ENCODE measurements around the gene HACD2.
"Not testable (repeated sequence)": the region's sequence is repeated elsewhere in the genome, so short reads cannot be mapped to it uniquely, and the experiment has no call there.

The HACD2 gene

DNA sequence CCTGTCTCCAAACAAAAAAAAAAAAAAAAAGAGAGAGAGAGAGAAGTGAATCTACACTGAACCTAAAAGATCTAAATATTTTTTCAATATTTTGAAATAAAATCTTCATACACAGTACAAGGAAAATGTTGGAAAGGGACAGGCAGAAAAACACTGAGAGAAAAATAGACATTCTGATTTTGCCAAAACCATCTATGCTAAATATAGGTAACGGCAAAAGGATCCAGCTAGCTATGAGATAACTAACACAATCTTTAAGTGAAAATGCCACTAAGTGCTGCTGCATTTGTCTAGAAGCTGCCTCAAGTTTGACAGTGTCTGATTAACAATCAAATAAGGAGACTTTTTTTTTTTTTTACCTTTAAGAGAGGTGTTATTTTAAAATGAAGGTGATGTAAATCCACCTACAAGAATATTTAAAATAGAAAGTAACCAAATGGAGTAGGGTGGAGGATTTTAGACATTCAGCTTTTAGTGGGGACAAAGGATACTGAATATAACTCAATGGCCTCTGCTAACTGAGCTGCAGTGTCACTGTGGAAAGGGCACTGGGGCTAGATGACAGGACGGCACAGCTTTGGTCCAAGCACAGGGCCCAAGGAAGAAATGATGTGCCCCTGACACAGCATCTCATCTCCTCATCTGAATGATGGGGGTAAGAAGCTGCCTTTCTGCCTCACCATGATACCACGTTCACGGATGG is 62.4 kb downstream of the HACD2 start:
- no peak for DNase-seq

DNA sequence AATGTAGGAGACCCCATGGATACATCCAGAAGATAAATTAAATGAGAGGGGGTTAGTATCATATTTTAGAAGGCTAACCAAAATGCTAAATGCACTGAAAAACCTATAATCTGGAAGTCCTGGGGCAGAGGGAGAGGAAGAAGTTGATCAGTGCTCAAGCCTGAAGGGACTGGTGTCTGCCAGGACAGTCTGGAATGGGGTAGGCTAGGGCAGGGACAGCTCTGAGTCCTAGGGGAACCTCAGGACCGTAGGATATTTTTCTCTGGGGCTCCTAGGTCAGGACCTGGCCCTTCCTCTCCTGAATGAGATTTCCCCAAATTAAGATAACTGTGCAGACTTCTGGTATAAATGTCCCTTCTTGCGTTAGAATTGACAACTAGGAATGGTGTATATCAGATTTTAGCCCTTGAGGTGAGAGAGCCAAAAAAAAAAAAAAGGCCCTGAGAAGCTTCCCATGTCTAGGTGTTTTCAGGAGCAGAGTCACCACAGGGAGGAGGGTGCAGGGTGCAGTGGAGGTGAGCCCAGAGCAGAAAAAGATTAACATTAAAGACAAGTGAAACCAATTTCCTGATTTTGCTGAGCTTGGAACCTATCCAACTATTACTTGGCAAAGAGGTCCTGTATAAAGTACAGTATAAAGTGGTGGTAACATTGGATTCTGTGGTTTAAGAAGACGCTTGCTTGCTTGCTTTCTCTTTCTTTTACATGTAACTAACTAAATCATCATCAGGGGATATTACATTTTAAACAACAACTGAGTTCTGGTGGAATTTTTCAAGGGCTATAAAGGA is 63.5 kb downstream of the HACD2 start:
- no peak for DNase-seq

DNA sequence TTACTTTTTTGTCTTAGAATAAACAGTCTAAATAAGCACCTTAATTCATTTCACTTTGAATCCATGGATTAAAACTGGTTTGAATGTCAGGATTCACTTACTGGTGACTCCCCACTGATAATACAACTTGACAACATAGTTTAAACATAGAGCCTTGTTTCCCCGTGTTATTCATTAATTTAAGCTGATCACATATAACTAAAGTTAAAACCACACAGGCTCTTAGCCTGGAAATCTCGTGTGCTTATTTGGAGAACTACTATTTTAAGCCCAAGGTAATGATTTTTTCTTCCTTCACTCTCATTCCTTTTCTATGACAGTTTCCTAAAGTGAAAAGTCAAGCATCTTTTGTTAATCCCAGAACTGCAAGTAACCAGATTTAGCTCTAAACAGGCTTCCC is 64.2 kb downstream of the HACD2 start:
- DNase-seq, result no peak

DNA sequence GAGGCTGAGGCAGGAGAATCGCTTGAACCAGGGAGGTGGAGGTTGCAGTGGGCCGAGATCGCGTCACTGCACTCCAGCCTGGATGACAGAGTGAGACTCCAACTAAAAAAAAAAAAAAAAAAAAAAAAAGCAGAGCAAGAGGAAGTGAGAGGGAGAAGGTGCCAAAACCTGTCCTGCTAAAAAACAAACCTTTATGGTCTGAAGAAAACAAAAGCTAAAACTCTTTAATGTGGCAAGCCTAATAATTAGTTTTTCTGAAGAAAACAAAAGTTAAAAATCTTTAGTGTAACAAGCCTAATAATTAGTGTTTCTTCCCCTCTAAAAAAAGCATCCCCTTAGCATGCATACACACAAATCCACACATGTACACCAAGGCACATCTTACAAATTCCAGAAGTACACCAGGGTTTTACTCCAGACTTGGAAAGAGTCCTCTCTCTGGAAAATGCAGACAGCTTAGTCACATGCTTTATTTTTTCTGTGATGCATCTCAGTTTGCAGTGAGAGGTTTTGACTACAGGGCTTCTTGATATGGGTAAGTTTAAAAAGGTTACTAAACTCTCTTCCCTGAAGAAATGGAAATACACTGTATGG is 65.9 kb downstream of the HACD2 start:
- no peak for DNase-seq

DNA sequence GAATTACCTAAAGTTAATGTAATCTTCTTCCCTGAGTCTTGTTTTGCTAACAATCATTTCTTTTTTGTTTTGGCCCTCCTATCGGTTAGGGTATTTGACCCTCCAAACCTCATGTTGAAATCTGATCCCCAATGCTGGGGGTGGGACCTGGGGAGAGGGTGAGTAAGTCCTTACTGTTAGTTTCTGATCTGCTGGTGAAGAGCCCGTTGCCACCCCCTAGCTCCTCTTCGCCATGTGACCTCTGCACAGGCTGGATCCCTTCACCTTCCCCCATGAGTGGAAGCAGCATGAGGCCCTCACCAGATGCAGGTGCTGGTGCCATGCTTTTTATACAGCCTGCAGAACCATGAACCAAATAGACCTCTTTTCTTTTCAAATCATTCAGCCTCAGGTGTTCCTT is 73.1 kb downstream of the HACD2 start:
- DNase-seq, result no peak

DNA sequence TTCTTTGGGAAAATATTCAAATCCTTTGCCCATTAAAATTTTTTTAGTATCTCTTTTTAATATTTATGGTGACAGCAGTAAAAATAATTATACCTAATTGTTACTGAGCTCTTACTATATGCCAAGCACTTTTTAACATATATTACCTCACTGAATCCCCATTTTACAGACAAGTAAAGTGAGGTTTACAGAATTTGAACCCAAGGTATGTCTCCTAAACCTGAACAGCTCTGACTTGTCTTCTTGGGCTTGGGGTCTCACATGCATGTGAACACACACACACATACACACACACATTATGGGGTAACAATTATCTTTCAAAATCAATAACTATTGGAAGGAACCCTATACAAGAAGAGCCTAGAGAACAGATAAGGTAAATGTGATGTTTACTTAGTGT is 73.8 kb downstream of the HACD2 start:
- DNase-seq, result no peak

DNA sequence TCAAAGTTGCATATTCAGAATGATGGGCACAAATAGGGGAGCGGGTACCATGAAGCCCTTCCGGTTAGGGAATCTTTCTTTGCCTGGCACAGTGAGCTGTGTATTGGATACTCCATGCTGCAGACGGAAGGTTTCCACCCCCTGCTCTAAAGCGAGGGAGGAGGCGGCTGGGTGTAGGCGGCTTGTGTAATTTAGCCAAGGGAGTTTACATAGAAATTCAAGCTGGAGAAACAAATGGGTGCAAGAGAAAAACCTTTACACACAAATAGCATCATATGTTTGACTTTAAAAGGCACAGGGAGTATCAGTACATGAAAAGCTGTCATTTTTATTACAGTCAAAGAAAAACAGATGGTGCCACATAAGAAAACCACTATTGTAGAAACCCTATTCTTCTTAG is 76.7 kb downstream of the HACD2 start:
- no peak for DNase-seq

DNA sequence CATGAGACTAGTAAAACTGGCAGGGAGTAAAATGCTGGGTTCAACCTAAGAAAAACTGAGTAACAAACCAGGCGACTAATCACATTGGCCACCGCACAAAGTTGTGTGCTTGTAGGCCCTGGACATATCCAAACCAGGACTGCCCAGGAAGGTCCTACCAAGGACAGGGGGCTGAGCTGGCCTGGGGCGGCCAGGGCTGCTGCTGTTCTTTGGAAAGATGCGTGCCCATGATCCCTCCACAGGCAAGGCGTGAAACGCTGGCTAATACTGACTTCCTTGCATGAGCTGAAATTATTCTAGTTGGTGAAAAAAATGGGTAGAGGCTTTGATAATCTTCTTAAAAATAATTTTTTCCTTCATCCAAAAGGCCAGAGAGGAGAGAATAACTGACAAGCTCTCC is 79.0 kb downstream of the HACD2 start:
- DNase-seq, result no peak

DNA sequence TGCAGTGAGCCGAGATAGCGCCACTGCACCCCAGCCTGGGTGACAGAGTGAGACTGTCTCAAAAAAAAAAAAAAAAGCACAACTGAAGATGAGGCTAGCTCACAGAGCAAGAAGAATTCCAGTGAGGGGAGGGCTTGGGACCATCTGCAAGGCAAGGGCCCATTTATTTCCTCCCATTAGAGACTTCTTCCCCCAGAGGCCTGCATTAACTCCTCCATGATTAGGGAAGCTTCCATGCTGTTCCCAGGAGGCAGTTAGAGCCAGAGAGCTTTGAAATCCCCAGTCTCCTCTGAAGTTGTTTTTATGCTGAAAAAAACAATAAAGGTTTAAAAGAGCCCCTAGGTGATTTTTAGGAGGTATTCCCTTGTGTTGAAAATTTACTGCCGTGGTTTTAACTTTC is 81.7 kb downstream of the HACD2 start:
- no peak for DNase-seq

DNA sequence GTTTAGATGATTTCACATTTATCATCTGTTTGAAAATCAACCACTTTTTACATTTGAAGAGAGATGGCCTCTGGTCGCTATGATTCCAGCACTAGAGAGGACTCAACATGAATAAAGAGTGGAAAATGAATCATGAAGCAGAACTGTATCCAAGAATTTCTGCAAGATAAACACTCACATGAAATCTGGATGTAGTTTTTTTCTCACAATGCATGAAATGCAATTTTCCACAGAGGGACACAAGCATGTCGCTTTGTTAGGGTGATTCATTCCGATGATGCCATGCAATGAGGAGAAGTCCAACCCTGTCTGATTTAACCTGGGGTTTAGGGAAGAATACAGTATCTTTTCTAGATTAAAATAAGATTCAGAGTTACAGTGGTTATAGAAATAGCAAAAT is 85.5 kb downstream of the HACD2 start:
- DNase-seq, result no peak

DNA sequence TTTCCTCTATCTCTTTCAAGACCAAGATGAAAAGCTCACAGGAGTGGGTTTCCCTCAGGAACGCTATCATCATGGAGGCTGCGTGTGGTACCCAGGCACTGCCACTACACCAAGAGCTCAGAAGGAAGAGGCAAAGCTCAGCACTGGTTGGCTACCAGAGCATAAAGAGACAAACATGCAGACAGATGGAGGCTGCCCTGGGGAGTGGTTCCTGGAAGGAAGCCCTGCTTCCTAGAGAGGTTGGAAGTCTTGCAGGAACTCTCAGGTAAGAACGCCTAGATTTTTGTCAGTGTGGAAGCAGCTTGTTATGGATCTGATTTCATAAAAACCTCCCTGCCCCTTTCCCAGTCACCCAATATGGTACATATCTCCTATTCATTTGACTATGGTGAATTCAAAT is 86.1 kb downstream of the HACD2 start:
- DNase-seq, result no peak

DNA sequence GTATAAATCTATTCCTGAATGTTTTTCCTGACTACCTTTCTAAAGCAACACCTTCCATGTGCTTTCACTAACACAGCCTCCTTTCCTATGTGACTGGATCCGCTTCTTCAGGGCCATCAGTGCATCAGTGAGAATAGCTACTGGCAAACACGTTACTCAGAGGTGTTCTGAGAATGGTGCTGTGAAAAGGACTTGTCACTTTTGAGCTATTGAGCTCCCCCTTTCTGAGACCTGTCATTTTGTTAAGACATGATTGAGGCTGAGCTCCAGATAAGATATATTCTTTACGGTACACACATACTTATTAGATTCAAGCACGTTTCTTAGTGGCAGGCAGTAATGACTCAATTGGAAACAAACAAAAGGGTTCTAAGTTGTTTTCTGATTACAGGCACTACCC is 90.9 kb downstream of the HACD2 start:
- no peak for DNase-seq

DNA sequence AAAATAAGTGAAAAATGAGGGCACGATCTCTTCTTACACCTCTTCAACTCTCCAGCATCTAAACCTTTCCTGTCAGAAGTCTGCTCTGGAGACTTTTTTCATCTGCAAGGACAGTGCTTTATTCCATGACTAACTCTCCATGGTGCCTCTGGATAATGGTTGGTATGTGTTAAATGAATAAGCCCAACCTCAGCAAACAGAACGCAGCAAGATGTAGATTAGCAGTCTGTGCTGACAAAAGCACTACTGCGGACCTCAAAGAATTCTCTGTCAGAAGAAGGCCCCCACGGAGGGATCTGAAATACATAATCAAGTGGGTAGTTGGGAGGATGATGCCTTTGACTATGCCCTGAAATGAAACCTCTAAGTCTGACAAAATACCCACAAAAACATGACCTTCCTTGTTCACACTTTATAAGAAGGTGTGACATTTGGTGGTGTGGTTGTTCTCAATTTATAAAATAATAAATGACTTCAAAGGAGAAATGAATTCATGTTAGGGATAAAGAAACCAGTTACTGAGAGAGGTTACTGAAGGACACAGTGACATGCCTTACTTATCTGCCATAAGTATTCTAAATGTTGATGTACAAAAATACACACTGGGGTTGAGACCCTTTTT is 92.8 kb downstream of the HACD2 start:
- DNase-seq, result no peak

DNA sequence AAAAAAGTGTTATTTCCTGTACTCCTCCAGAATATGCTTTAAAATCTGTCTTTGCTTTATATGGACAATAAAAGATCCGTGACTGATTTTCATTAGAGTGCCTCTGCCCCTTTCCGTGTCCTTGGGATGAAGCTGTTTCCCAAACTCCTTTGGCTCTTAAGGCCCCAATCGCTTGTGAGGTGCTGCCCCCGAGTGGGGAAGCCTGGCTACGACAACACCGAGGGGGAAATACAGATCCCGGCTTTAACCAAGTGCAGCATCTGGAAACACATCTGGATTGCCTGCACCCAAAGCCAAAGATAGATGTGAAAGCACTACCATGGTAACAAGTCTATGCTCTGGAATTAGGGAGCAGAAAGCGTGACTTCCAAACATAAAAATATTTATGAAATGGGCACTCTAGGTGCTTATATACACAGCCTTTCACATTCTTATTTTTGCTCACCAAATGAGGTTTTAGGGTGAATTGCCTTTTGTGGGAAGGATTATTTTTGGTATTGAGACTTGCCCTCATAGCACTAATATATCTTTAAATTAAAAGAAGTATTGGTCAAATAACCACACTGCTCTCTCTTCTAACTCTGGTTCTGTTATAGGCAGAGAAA is 95.4 kb downstream of the HACD2 start:
- DNase-seq, result peak; percentile 8

DNA sequence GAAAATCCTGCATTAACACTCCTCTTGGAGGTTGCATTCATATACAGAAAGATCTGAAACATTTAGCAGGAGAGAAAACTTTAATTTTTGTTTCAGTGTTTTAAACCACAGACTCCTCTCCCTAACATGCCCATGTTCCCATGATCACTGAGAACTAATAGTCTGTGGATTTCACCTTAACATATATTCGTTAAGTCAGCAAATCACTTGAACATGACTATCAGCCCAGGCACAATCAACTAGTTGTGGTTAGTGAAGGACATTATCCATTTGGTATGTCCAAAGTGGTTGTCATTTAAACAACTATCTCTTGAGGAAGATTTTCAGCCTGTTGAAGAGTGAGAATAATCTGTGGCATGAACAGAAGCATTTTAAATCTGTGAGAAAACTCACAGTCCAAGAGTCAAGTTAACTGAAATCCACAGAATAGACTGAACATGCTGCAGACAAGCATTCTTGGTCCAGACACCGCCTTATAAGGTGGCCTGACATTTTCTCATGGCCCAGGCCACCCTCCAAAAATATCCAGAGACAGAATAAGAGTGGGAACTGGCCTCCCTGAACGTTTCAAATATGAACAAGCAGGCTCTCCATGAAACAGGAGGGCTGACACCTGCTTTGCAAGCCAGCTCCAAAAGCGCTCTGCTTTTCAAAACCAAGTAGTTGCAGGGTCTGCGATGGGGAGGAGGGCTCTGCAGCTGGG is 96.1 kb downstream of the HACD2 start:
- DNase-seq, result no peak

DNA sequence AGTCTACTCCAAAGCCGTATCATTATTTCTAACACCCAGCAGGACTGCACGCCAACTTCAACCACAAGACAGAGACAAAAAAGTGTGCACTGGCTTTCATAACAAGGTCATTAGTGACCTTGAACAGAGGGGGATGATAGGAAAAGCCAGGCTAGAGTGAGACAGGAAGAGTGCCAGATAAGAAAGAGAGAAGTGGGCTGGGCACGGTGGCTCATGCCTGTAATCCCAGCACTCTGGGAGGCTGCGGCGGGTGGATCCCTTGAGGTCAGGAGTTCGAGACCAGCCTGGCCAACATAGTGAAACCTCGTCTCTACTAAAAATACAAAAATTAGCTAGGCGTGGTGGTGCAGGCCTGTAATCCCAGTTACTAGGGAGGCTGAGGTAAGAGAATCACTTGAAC is 97.8 kb downstream of the HACD2 start:
- DNase-seq, result not testable (repeated sequence)

DNA sequence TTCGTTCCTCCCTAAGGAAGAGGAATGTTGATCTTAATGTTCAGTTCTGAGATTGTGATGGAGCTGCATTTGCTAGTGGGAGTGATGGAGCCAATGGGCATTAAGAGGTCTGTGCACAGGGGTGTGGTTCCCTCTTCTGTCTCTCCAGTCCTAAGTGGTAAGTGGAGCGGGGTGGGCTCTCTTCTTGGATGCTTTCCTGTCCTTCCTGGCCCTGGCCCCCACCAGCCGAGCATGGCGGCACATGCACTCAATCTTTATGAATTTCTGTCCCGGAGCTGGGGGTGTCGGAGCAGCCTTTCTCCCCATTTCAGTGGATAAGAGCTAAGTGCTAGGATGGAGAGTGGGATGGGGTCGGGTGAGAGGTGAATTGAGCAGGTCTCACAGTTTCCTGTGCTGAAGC is 98.4 kb downstream of the HACD2 start:
- DNase-seq, result no peak

DNA sequence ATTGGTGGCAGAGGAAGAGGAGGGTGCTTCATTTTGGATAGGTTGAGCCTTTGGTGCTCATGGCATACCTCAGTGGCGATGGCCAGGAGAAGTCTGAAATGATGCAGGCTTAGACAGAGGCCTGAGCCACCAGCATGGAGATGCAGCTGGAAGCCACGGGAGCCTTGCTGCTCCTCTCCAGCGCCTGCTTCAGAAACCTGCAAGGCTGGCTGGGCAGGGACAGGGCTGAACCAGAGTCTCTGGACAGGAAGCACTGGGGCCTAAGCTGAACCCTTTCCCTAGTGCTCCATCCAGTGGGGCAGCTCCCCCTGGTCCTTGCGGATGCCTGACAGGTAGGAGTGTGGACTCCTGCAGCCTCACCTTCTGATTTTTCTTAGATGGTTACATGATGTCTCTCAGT is 99.3 kb downstream of the HACD2 start:
- no peak for DNase-seq

DNA sequence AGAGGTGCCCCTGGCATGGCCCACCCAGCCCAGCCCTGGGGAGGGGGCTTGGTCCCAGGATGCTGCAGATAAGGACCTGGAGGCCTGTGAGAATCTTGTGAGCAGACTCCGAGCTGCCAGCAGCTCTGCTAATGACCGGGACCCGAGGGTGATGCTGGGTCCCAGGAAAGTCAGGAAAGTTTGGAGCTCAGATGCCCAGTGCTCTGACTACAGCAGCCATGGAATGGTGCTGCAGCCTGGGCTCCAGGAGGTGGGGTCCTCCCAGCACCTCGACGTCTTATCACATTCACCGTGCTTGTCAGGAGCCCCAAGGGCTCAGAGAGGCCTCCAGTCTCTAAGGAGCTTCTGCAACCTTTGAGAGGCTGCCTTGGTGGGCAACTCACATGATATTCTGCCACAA is 101.7 kb downstream of the HACD2 start:
- DNase-seq, result no peak

DNA sequence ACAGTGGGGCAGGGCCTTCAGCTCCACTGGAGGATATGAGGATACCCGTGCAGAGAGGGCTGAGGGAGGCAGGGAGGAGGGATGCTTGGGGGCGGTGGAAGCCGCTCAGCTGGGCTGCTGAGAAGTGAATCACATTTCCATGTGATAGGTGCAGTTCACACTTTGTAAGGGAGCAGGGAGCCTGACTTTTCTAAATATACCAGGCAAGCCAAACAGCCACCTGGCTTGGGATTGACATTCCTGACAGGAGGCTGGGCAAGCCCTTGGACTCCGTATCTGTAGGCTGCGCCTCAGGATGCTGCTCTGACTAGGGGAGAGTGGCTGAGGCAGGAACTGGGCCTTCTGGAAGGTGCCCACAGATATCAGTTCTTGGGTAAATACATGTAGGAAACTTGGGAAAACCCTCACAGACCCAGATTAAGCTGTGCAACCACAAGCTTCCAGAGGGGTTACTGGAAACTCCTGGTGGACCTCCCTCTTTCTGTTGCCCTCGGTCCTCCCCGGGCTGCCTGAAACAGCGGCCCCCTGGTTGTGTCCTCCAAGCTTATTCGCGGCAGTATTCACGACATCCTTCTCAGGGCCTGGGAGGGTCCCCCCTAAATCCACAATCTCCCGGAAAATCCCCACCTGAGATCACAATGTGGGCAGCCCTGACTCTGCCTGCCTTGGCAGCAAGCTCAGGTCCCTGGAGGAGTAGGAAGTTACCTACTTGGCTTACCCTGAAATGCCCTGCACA is 103.0 kb downstream of the HACD2 start:
- DNase-seq, result no peak

DNA sequence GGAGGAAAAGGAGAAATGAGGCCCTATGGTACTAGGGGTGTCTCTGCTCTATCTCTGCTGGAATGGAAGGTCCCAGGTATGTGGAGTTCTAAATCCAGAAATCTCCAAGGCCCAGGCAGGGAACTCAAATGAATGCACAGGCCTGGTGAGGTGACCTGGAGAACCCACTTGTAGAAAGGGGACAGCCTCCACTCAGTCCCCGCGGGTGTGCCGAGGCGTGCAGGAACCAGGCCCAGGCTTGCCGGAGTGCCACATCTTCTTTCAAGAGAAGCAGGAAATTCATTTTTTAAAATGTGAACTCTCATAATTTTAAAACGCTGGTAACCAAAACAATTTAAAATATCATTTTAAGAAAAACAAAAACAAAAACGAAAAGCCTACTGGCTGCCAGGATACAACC is 103.8 kb downstream of the HACD2 start:
- DNase-seq, result no peak

DNA sequence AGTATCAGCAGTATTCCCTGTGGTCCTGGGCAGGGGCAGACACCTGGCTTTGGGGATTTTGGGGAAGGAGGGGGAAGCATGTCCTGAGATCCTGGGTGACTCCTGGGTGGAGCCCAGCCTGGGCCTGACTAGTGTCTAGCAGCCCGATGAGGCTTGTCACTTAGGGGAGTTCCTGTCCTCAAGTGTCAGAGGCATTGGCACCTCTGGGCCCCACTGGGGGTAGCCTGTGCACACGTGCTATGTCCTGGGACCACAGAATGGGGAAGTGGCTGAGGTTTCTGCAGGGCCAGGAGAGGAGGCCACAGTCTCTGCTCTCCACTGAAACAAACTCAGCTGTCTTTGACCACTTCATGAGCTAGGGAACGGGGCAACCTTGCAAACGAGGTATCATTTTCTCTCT is 104.4 kb downstream of the HACD2 start:
- DNase-seq, result no peak

Data from effector CD4-positive, alpha-beta T cell (primary cell).